ENCODE data around the gene SECTM1. TPM values are rescaled to one million over a fixed set of nuclear protein-coding genes. Genes with fewer than 3 reads are reported as not detected.

Gene SECTM1
- total and polyA plus RNA-seq, 7 donors = 0.70 to 2.3 (median 1.2) TPM

GRCh38 chr17:82327289-82327688 lies 6.3 kb downstream of the SECTM1 start:
- no peaks in the 10 kb centered on the region for H3K9me3 ChIP-seq
- no peak overlapping the region for H3K4me3 ChIP-seq
- no peak for TF ChIP-seq CTCF (IDR thresholded peaks at IDR 0.05)
- ATAC-seq (no peak), DNase-seq (no peak)
- H3K27me3 ChIP-seq (ENCODE audit: insufficient read depth in 3 of 3, low read length in 2 of 3) = peaks cover 0 to 29% (median 14%) of the 10 kb centered on the region in 3 donors
- no peak overlapping the region for H3K27ac ChIP-seq
- intact Hi-C loops (cut with DNase I) = no loop called here
- no peaks in the 10 kb centered on the region for H3K36me3 ChIP-seq (ENCODE audit: insufficient read depth in 1 of 2, low read depth in 1 of 2)
- peaks cover 8% of the 10 kb centered on the region for H3K4me1 ChIP-seq
- 73 to 75% (median 75%) methylated on average over 15 of the region's 15 CpGs for WGBS, 3 donors

GRCh38 chr17:82325286-82326180 lies 8.0 kb downstream of the SECTM1 start:
- ATAC-seq = no peak

GRCh38 chr17:82324566-82325285 lies 8.8 kb downstream of the SECTM1 start:
- WGBS, 3 donors = 73 to 78% (median 75%) methylated on average over 24 to 25 of the region's 25 CpGs
- Histone ChIP-seq H3K36me3 (ENCODE audit: insufficient read depth in 1 of 2, low read depth in 1 of 2) (no peaks in the 10 kb centered on the region), H3K27me3 (ENCODE audit: insufficient read depth in 3 of 3, low read length in 2 of 3) (peaks cover 0 to 7% (median 7%) of the 10 kb centered on the region in 3 donors), H3K4me1 (peaks cover 5% of the 10 kb centered on the region), H3K4me3 (no peak overlapping the region), H3K9me3 (no peaks in the 10 kb centered on the region), H3K27ac (no peak overlapping the region)
- TF ChIP-seq CTCF (IDR thresholded peaks at IDR 0.05) = no peak
- DNase-seq (no peak), ATAC-seq (no peak)
- intact Hi-C loops (cut with DNase I) = no loop called here

More at GRCh38 chr17:82325286-82326180, 8.0 kb downstream of the SECTM1 start:
- peaks cover 11% of the 10 kb centered on the region for H3K4me1 ChIP-seq
- 86 to 92% (median 90%) methylated on average over 30 of the region's 30 CpGs for WGBS, 3 donors
- no peaks in the 10 kb centered on the region for H3K9me3 ChIP-seq
- intact Hi-C loops (cut with DNase I) = no loop called here
- no peak overlapping the region for H3K4me3 ChIP-seq
- no peaks in the 10 kb centered on the region for H3K36me3 ChIP-seq (ENCODE audit: insufficient read depth in 1 of 2, low read depth in 1 of 2)
- peaks cover 0 to 16% (median 7%) of the 10 kb centered on the region in 3 donors for H3K27me3 ChIP-seq (ENCODE audit: insufficient read depth in 3 of 3, low read length in 2 of 3)
- no peak for DNase-seq
- no peak overlapping the region for H3K27ac ChIP-seq
- no peak for TF ChIP-seq CTCF (IDR thresholded peaks at IDR 0.05)

- DNase-seq = no peak
- intact Hi-C loops (cut with DNase I) = no loop called here
- 66 to 72% (median 67%) methylated on average over 17 to 21 of the region's 21 CpGs for WGBS, 3 donors
Observed at GRCh38 chr17:82323514-82324234, 9.9 kb downstream of the SECTM1 start.

More at GRCh38 chr17:82323514-82324234, 9.9 kb downstream of the SECTM1 start:
- Histone ChIP-seq H3K27me3 (ENCODE audit: insufficient read depth in 3 of 3, low read length in 2 of 3) (peaks cover 0 to 4% (median 0%) of the 10 kb centered on the region in 3 donors), H3K4me3 (no peak overlapping the region), H3K36me3 (ENCODE audit: insufficient read depth in 1 of 2, low read depth in 1 of 2) (no peaks in the 10 kb centered on the region), H3K9me3 (no peaks in the 10 kb centered on the region), H3K27ac (no peak overlapping the region), H3K4me1 (peaks cover 5% of the 10 kb centered on the region)
- ATAC-seq = no peak
- TF ChIP-seq CTCF (IDR thresholded peaks at IDR 0.05) = no peak

All from psoas muscle (tissue), 8 donors.